Naive B cell (primary cell): ENCODE results near the gene DOCK10. TPM values are rescaled to one million over a fixed set of nuclear protein-coding genes. Genes with fewer than 3 reads are reported as not detected.

ENCODE experiments used
- ATAC-seq, 2 donors: fragments of 150-1000 bp; cut with Tn5 transposase; 2 replicates each; pipeline ENCODE4 v1.10.0; 2021; ENCODE audit warnings: low read depth in 2 of 2, mild to moderate bottlenecking in 2 of 2, moderate library complexity in 2 of 2
- DNase-seq: peaks from one replicate; pipeline ENCODE4 v3.0.0; 2022
- H3K27ac Mint-ChIP-seq, 6 donors: one replicate each; pipeline ENCODE4 v1.8.0; 2020 to 2022; ENCODE audit warnings: mild to moderate bottlenecking in 6 of 6, mixed read lengths in 6 of 6, moderate library complexity in 5 of 6, inconsistent platforms in 2 of 6
- H3K27me3 Mint-ChIP-seq, 3 donors: one replicate each; pipeline ENCODE4 v1.8.0; 2021 to 2022; ENCODE audit warnings: mixed read lengths in 3 of 3, mild to moderate bottlenecking in 1 of 3
- H3K36me3 Mint-ChIP-seq, 2 donors: one replicate each; pipeline ENCODE4 v1.8.0; 2020 to 2022; ENCODE audit warnings: mixed read lengths in 2 of 2, inconsistent platforms in 1 of 2, mild to moderate bottlenecking in 1 of 2
- H3K4me1 Mint-ChIP-seq, 3 donors: one replicate each; pipeline ENCODE4 v1.8.0; 2020 to 2022; ENCODE audit warnings: mixed read lengths in 3 of 3, inconsistent platforms in 1 of 3, mild to moderate bottlenecking in 1 of 3, moderate library complexity in 1 of 3
- H3K4me3 Mint-ChIP-seq, 8 donors: one replicate each; pipeline ENCODE4 v1.8.0; 2020 to 2022; ENCODE audit warnings: mild to moderate bottlenecking in 8 of 8, mixed read lengths in 8 of 8, moderate library complexity in 8 of 8, inconsistent platforms in 2 of 8
- H3K9me3 Mint-ChIP-seq, 7 donors: one replicate each; pipeline ENCODE4 v1.8.0; 2020 to 2022; ENCODE audit warnings: mixed read lengths in 7 of 7, mild to moderate bottlenecking in 5 of 7, inconsistent platforms in 2 of 7, moderate library complexity in 1 of 7
- polyA plus RNA-seq, 6 donors: library from polyadenylated mRNA; unstranded; fragments of 300-500 nt; fragmentation: Illumina TruSeq; gene quantifications; one replicate each; pipeline ENCODE4 v1.2.3, GENCODE V29; 2021; ENCODE audit warnings: low read depth in 6 of 6

DOCK10 gene
- polyA plus RNA-seq, 6 donors from 2014 or later, result 18.4 to 29.9 (median 21.6) TPM

GRCh38 chr2:225019105-225019504 lies 23.2 kb downstream of the DOCK10 start:
- no peaks in the 10 kb centered on the region for H3K9me3 Mint-ChIP-seq
- H3K36me3 Mint-ChIP-seq, result no peaks in the 10 kb centered on the region
- H3K4me3 Mint-ChIP-seq, result no peak overlapping the region
- no peak overlapping the region for H3K27ac Mint-ChIP-seq
- ATAC-seq, result no peak
- peaks cover 7 to 21% (median 9%) of the 10 kb centered on the region in 3 donors for H3K4me1 Mint-ChIP-seq
- DNase-seq, result no peak
- H3K27me3 Mint-ChIP-seq, result no peaks in the 10 kb centered on the region

GRCh38 chr2:225017713-225018112 lies 24.6 kb downstream of the DOCK10 start:
- ATAC-seq (no peak), DNase-seq (no peak)
- Mint-ChIP-seq H3K4me3 (no peak overlapping the region), H3K4me1 (peaks cover 8 to 16% (median 9%) of the 10 kb centered on the region in 3 donors), H3K36me3 (no peaks in the 10 kb centered on the region), H3K27me3 (no peaks in the 10 kb centered on the region), H3K27ac (peak overlapping the region in 1 of 6 donors; percentile 74), H3K9me3 (no peaks in the 10 kb centered on the region)

GRCh38 chr2:225017098-225017685 lies 25.1 kb downstream of the DOCK10 start:
- no peaks in the 10 kb centered on the region for H3K36me3 Mint-ChIP-seq
- peak overlapping the region in 1 of 6 donors; percentile 78 for H3K27ac Mint-ChIP-seq
- no peak overlapping the region for H3K4me3 Mint-ChIP-seq
- no peaks in the 10 kb centered on the region for H3K9me3 Mint-ChIP-seq
- DNase-seq (no peak), ATAC-seq (no peak)
- H3K27me3 Mint-ChIP-seq, result no peaks in the 10 kb centered on the region
- peaks cover 8 to 11% (median 9%) of the 10 kb centered on the region in 3 donors for H3K4me1 Mint-ChIP-seq

GRCh38 chr2:225013425-225014365 lies 28.6 kb downstream of the DOCK10 start:
- peak overlapping the region in 2 of 6 donors; percentile 12 to 28 for H3K27ac Mint-ChIP-seq
- H3K4me3 Mint-ChIP-seq, result no peak overlapping the region
- no peaks in the 10 kb centered on the region for H3K9me3 Mint-ChIP-seq
- H3K36me3 Mint-ChIP-seq, result no peaks in the 10 kb centered on the region
- H3K27me3 Mint-ChIP-seq, result no peaks in the 10 kb centered on the region
- ATAC-seq (no peak), DNase-seq (no peak)
- peaks cover 24 to 27% (median 27%) of the 10 kb centered on the region in 3 donors for H3K4me1 Mint-ChIP-seq

DNA sequence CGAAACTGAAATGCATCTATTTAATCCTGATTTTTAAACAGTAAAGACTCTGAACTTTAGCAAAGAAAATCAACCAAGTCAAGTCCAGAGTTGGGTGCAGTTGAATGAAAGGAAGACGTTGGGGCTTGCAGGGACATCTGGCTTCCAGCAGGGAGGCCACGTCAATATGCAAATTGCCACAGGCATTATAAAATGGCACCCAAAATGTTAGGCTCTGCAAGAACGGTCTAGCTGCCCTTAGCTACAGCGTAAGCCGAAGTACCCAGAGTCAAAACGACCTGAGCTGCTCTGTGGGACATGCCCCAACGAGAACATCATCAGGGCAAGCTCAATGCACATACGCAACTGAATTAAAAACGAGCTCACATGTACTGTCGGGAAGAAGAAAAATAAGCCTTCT lies 30.7 kb downstream of the DOCK10 start:
- H3K4me1 Mint-ChIP-seq, result peaks cover 43 to 46% (median 45%) of the 10 kb centered on the region in 3 donors
- H3K36me3 Mint-ChIP-seq, result no peaks in the 10 kb centered on the region
- DNase-seq (no peak), ATAC-seq (no peak)
- H3K9me3 Mint-ChIP-seq, result no peaks in the 10 kb centered on the region
- H3K27ac Mint-ChIP-seq, result no peak overlapping the region
- H3K27me3 Mint-ChIP-seq, result no peaks in the 10 kb centered on the region
- no peak overlapping the region for H3K4me3 Mint-ChIP-seq

DNA sequence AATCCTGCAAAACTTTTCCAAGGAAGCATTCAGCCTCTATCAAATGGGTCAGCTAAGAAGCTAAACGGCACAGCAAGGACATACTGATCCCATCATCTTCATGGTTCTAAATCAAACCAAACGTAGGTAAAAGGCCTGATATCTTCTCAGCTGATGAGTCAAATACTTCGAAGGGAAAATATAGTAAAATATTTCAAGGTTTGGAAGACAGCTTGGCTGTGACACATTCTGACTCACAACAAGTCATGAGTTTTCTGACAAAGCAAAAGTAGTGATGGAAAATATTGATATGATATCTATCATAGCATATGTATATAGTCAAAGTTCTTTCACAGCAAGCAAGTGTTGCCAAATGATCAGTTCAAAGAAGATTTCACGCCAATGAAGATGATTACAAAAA lies 31.5 kb downstream of the DOCK10 start:
- DNase-seq (no peak), ATAC-seq (no peak)
- peaks cover 0 to 4% of the 10 kb centered on the region in 2 donors for H3K36me3 Mint-ChIP-seq
- no peak overlapping the region for H3K4me3 Mint-ChIP-seq
- H3K27me3 Mint-ChIP-seq, result no peaks in the 10 kb centered on the region
- peak overlapping the region in 2 of 6 donors; percentile 2 to 5 for H3K27ac Mint-ChIP-seq
- peaks cover 43 to 50% (median 46%) of the 10 kb centered on the region in 3 donors for H3K4me1 Mint-ChIP-seq
- no peaks in the 10 kb centered on the region for H3K9me3 Mint-ChIP-seq

DNA sequence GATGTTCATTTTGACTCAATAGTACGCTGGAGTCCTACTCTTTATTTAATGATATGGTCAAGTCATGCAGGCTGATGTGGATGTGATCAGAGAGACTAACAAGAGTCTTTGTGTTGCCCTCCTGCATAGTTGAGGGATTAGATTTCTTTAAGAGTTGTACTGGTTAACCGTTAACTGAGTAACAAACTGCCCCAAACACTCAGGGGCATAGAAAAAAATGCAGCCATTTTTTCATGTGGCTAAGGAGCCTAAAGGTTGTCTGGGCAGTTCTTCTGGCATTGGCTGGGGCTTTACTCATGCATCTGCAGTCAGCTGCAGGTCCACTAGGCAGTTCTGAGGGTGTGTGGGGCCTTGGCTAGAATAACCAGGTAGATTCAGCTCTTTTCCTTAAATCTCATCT lies 32.5 kb downstream of the DOCK10 start:
- ATAC-seq (no peak), DNase-seq (no peak)
- Mint-ChIP-seq H3K4me3 (no peak overlapping the region), H3K9me3 (no peaks in the 10 kb centered on the region), H3K36me3 (peaks cover 0 to 4% of the 10 kb centered on the region in 2 donors), H3K27ac (peak overlapping the region in 4 of 6 donors; percentile 2 to 47 (median 24)), H3K27me3 (no peaks in the 10 kb centered on the region), H3K4me1 (peaks cover 43 to 50% (median 46%) of the 10 kb centered on the region in 3 donors)

- Mint-ChIP-seq H3K4me1 (peaks cover 43 to 51% (median 46%) of the 10 kb centered on the region in 3 donors), H3K27me3 (no peaks in the 10 kb centered on the region), H3K9me3 (no peaks in the 10 kb centered on the region), H3K36me3 (peaks cover 0 to 4% of the 10 kb centered on the region in 2 donors), H3K27ac (peak overlapping the region in 4 of 6 donors; percentile 4 to 85 (median 72)), H3K4me3 (no peak overlapping the region)
- ATAC-seq, result peak; percentile 28 to 37
- no peak for DNase-seq
Measured at GRCh38 chr2:225008935-225009334, 33.3 kb downstream of the DOCK10 start.

DNA sequence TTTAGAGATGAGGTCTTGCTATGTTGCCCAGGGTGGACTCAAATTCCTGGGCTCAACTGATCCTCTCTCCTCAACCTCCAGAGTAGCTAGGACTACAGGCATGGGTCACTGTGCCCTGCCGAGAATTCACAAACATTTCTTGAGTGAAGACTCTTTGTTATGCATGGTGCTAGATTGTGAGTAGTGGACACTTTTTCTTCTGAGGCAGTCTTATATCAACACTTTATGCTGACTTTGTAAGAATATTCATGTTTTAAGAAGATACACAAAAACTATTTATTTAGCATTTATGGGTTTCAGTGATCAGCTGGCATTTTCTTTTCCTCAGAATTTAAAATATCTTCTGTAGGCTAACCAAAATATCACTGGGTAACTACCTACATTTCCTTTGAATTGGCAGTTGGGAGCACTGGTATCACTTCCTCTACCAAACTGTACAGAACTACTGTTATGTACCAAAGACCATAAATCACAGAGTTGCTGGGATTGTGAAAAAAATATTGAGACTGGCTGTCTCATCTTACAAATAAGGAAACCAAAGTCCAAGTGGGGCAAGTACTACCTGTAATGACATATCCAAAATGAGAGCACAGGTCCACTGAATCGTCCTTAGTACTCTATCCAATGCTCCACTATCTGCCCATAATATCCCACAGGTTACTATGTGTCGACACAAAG lies 34.0 kb downstream of the DOCK10 start:
- Mint-ChIP-seq H3K36me3 (peaks cover 0 to 4% of the 10 kb centered on the region in 2 donors), H3K4me1 (peaks cover 39 to 56% (median 42%) of the 10 kb centered on the region in 3 donors), H3K27me3 (no peaks in the 10 kb centered on the region), H3K4me3 (peak overlapping the region in 3 of 8 donors; percentile 11 to 69 (median 21)), H3K9me3 (no peaks in the 10 kb centered on the region), H3K27ac (peak overlapping the region in 5 of 6 donors; percentile 66 to 85 (median 79))
- DNase-seq (peak; percentile 23), ATAC-seq (peak; percentile 91 to 92)

DNA sequence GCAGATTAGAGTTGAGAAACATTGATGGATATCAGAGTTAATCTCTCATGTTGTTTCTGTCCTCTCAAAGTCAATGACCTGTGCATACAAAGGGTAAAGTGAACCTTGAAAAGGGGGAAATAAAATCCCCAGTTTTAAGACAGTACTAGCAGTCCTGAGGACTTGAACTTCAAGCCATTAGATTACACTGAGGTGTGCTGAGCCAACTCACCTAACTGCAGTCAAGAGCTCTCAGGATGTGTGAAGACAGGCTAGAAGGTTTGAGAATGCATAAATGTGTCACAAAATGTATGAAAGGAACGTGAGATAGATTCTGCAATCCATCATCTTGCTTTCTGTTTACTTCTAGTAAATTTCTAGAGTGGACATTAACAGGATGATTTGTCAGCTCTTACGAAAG lies 35.5 kb downstream of the DOCK10 start:
- DNase-seq (no peak), ATAC-seq (no peak)
- H3K4me1 Mint-ChIP-seq, result peaks cover 51 to 66% (median 52%) of the 10 kb centered on the region in 3 donors
- H3K9me3 Mint-ChIP-seq, result no peaks in the 10 kb centered on the region
- peaks cover 0 to 4% of the 10 kb centered on the region in 2 donors for H3K36me3 Mint-ChIP-seq
- H3K4me3 Mint-ChIP-seq, result no peak overlapping the region
- H3K27me3 Mint-ChIP-seq, result no peaks in the 10 kb centered on the region
- peak overlapping the region in 2 of 6 donors; percentile 21 to 86 for H3K27ac Mint-ChIP-seq

GRCh38 chr2:225004597-225004996 lies 37.7 kb downstream of the DOCK10 start:
- DNase-seq (no peak), ATAC-seq (no peak)
- no peaks in the 10 kb centered on the region for H3K27me3 Mint-ChIP-seq
- peaks cover 39 to 54% (median 48%) of the 10 kb centered on the region in 3 donors for H3K4me1 Mint-ChIP-seq
- H3K27ac Mint-ChIP-seq, result peak overlapping the region in 3 of 6 donors; percentile 2 to 50 (median 8)
- H3K36me3 Mint-ChIP-seq, result peaks cover 0 to 4% of the 10 kb centered on the region in 2 donors
- H3K4me3 Mint-ChIP-seq, result no peak overlapping the region
- H3K9me3 Mint-ChIP-seq, result no peaks in the 10 kb centered on the region

DNA sequence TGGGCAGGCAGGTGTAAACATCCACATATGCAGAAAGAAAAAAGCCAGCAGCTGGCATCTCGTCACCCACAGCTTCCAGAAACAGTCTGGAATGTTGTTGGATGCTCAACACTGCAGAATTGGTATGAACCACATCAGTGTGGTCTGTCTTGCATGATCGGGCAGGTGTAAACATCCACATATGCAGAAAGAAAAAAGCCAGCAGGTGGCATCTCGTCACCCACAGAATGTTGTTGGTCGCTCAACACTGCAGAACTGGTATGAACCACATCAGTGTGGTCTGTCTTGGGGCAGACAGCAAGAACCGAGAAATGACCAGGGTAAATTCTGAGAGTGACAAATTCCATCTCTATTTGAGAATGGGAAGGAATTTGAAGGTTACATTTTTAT lies 39.6 kb downstream of the DOCK10 start:
- H3K4me3 Mint-ChIP-seq, result peak overlapping the region in 4 of 8 donors; percentile 37 to 81 (median 48)
- peaks cover 27 to 37% (median 34%) of the 10 kb centered on the region in 3 donors for H3K4me1 Mint-ChIP-seq
- ATAC-seq, result peak; percentile 94 to 97
- DNase-seq, result peak; percentile 50
- H3K9me3 Mint-ChIP-seq, result no peaks in the 10 kb centered on the region
- no peaks in the 10 kb centered on the region for H3K27me3 Mint-ChIP-seq
- H3K36me3 Mint-ChIP-seq, result peaks cover 0 to 4% of the 10 kb centered on the region in 2 donors
- peak overlapping the region; percentile 11 to 93 (median 86) for H3K27ac Mint-ChIP-seq

DNA sequence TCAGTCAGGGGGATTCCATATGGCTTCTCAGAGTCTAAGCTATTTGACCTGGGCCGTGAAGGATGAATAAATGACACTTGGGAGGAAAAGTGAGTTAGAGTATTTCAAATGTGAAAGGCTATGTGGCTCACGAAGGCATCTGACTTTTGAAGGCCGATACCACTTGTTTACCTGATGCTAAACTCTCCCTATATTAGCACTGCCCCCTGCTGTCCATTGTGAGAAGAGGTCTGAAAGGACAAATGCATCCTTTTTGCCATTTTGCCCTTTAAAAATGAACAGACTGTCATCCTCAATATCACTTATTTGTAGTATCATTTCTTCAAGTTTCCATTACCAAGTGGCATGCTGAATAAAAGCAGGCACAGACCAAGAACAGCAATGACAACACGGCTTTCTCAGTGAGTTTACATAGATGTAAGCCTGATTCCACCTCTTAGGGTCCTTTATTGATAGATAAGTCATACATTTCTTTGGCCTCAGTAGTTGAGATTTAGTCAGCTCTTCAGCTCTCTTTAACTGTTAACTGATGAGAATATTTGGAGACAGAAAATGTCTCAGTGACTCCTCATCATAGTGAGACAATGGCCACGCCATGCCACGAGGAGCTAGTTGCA lies 40.1 kb downstream of the DOCK10 start:
- H3K4me3 Mint-ChIP-seq, result peak overlapping the region in 6 of 8 donors; percentile 14 to 81 (median 40)
- no peaks in the 10 kb centered on the region for H3K9me3 Mint-ChIP-seq
- peaks cover 0 to 4% of the 10 kb centered on the region in 2 donors for H3K36me3 Mint-ChIP-seq
- no peaks in the 10 kb centered on the region for H3K27me3 Mint-ChIP-seq
- peaks cover 24 to 37% (median 30%) of the 10 kb centered on the region in 3 donors for H3K4me1 Mint-ChIP-seq
- DNase-seq, result peak; percentile 67
- ATAC-seq, result peak; percentile 65 to 69
- H3K27ac Mint-ChIP-seq, result peak overlapping the region; percentile 50 to 95 (median 86)
